ENCODE data around the gene APBA1.

DNA sequence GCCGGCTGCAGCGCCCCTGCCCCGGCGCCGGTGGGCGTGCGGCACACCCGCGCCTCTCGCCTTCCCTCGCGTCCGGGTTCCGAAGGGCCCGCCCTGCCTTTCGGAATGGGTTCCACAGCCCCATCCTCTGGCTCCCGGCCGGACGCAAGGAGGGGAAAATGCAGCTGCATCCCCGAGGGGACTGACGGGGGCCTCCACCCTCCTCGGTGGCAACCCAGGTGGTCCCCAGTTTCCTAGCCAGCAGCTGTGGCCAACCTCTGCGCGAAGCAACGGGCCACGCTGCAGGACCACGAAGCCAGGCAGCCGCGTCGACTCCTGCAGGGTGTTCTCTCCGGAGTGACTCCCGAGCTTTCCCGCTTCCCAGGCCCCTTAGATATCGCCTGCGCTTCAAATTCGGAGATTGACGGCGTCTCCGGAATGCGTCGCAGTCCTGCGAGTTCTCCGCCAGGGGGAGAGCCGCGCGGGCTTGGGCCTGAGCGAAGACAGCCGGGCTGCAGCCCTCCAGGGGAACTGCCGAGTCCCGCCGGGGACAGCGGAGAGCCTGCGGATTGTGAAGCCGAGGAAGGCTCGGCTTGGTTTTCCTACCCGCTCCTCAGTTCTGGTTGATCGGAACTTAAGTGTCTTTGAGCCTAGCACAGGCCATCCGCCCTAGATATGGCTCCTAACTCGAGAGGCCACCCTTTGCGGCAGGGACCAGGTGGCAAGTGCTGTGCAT is 582 bp upstream of the APBA1 start:
- TF ChIP-seq, protein P1, sequence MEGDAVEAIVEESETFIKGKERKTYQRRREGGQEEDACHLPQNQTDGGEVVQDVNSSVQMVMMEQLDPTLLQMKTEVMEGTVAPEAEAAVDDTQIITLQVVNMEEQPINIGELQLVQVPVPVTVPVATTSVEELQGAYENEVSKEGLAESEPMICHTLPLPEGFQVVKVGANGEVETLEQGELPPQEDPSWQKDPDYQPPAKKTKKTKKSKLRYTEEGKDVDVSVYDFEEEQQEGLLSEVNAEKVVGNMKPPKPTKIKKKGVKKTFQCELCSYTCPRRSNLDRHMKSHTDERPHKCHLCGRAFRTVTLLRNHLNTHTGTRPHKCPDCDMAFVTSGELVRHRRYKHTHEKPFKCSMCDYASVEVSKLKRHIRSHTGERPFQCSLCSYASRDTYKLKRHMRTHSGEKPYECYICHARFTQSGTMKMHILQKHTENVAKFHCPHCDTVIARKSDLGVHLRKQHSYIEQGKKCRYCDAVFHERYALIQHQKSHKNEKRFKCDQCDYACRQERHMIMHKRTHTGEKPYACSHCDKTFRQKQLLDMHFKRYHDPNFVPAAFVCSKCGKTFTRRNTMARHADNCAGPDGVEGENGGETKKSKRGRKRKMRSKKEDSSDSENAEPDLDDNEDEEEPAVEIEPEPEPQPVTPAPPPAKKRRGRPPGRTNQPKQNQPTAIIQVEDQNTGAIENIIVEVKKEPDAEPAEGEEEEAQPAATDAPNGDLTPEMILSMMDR (conservative IDR thresholded peaks at IDR 0.05; ENCODE audit: low read depth, low read length): peak; percentile 90
- no peak for TF ChIP-seq POLR2A (IDR thresholded peaks at IDR 0.05; ENCODE audit: low read depth, low read length)

Data from IMR-90 (cell line).